Loucy (cell line): Measurements from ENCODE around the gene RNU6-1.

ENCODE experiments used
- EZH2phosphoT487 ChIP-seq: fragments of 200-600 bp; IDR thresholded peaks from 2 replicates; pipeline ENCODE4 v1.6.1; 2018; ENCODE audit warnings: antibody characterized with exemption, mild to moderate bottlenecking, moderate library complexity, borderline replicate concordance
- TF ChIP-seq, protein P1 (sequence below): fragments of 200-600 bp; sonication (generic); conservative IDR thresholded peaks from 2 replicates; pipeline ENCODE4 v1.5.1; 2014; ENCODE audit warnings: mild to moderate bottlenecking, antibody characterized with exemption, low read length

- TF ChIP-seq, protein P1, sequence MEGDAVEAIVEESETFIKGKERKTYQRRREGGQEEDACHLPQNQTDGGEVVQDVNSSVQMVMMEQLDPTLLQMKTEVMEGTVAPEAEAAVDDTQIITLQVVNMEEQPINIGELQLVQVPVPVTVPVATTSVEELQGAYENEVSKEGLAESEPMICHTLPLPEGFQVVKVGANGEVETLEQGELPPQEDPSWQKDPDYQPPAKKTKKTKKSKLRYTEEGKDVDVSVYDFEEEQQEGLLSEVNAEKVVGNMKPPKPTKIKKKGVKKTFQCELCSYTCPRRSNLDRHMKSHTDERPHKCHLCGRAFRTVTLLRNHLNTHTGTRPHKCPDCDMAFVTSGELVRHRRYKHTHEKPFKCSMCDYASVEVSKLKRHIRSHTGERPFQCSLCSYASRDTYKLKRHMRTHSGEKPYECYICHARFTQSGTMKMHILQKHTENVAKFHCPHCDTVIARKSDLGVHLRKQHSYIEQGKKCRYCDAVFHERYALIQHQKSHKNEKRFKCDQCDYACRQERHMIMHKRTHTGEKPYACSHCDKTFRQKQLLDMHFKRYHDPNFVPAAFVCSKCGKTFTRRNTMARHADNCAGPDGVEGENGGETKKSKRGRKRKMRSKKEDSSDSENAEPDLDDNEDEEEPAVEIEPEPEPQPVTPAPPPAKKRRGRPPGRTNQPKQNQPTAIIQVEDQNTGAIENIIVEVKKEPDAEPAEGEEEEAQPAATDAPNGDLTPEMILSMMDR: peak; percentile 57
- TF ChIP-seq EZH2phosphoT487: no peak
These were observed 5.9 kb downstream of the RNU6-1 start for GRCh38 chr15:67833710-67834511.
